CD4-positive, alpha-beta T cell treated with Interleukin-4 for 4 hours (primary cell): Measurements from ENCODE around the gene KCNAB1.

Experiments
- DNase-seq: peaks from one replicate; pipeline ENCODE4 v3.0.0-alpha.2; 2020

The KCNAB1 gene

DNA sequence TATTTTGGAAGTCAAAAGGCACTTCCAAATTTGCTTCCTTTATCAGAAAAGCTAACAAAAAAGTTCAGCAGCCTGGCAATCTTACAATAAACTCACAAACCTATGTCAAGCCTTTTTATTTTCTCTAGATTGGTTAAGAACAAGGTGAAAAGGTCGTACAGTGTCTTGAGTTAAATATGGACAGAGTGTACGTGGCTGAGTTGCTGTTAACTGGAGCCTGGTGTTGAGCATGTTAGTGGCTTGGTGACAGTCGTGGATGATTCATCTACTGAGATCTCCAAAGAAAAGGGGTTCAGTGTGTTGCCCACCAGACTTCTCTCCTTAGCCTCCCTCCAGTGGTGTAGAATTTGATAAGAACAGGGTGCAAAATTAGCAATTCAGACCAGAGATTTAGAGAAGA, 344.8 kb downstream of the KCNAB1 start:
- DNase-seq: no peak

DNA sequence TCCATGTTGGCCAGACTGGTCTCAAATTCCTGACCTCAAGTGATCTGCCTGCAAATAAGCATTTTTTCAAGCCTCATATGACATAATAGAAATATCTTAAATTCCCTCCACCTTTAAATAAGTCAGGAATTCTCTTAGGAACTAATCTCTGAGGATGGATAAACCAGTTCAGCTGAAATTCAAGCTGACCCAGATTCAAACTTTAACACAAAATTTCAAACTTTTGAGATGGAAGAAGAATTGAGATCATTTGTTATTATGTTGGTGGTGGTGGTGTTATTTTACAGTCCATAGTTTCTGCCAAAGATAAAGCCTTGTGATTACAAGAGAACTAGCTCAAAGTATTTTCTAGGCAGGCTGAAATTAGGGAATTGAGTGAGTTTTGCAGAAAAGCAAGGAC, 349.1 kb downstream of the KCNAB1 start:
- DNase-seq: no peak

DNA sequence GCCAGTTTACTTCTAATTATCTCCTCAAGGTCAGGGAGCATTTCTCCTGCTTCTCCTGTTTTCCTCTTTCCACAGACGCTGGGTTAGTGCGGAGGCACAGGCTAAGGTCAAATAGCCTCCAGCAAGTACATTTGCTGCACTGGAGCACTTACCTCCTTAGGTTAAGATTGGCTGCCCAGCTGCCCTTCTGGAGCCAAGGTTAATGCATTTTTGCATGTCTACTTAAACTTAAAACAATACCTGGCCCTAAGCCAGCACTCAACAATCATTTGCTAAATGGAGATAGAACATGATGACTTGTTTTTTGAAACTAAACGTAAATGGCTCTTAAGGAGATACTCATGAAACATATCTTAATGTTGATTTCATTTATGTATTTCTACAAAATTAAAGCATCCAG, 351.1 kb downstream of the KCNAB1 start:
- DNase-seq: no peak

DNA sequence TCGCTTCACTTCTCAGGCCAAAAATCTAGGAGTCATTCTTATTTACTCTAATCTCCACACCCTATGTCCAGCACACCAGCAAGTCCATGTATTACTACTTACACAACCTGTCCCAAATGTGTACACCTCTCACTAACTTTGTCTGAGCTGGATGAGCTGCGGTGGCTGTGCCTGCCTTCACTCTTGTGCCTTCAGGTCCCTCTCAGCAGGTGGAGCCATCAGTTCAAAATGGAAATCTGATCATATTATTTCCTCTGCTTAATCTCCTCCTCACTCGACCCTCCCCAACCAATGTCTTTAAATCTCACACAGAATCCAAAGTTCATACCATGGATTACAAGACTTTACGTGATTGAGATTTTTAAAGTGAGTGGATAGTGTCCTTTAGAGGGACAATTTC, 351.8 kb downstream of the KCNAB1 start:
- peak; percentile 17 for DNase-seq

DNA sequence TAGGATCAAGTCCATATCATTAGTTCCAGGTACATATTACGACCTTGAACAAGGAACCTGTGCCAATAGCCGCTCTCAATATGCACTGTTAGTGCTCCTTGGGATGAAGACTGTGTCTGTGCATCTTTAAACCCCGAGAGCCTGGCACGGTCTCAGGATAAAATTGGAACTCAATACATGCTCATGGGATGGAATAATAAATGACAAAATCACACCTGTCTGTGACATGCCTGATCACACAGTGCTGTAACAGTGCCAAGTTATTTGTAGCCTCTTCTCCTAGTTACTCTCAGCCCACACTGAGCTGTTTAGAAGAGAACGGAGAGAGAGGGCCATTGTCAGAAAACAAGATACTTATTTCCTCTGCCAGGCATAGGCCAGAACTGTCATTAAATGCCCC, 352.3 kb downstream of the KCNAB1 start:
- no peak for DNase-seq

DNA sequence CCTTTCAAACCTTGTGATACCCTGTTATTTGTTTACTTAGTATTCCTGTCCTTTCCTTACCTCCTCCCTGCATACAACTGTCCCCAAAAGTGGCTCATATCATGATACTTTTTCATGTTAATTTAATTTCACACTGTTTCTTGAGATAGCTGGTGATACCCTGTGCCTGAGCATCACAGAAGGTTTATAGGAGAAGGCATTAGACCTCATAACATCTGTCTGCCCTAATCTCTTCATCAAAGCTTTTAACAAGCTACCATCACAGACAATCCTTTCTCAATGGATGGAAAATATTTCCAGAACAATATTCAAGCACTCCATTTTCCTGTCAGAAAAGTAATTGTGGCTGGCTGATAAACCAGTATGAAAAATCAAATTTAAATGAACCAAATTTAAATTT, 353.0 kb downstream of the KCNAB1 start:
- DNase-seq: no peak

DNA sequence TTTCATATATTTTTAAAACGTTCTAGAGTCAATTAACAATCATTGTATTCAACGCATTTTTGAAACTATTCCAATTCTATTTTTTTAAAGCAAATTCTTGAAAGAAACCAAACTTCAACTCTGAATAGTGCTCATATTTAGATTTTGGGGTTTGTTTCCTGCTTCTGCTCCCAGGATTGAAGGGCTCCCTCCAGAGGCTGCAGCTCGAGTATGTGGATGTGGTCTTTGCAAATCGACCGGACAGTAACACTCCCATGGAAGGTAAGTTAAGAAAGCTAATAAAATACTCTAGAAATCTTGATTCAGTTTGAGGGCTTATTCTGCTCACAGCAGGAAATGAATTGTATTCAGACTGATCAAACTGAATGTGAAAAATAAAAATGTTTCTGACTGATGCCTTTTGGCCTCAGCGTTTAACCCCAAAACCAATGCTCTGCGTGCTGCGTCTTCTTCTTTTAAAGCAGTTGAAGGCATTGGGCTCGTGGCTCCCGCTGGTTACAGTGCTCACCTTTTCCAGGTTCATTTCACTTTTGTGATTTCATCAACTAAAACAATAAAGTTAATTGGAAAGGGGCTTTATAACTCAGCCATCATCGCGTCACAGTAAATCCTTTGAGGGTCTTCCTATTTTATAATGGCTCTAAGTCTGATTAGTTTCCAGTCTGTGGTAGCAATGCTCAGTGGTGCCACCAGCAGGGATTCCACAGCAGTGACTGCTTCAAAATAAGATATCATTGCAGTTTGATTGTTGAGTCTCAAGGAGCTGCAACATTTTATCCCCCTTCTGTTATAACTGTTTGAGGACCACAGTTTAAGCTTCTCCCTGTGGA, 354.4 kb downstream of the KCNAB1 start:
- no peak for DNase-seq

DNA sequence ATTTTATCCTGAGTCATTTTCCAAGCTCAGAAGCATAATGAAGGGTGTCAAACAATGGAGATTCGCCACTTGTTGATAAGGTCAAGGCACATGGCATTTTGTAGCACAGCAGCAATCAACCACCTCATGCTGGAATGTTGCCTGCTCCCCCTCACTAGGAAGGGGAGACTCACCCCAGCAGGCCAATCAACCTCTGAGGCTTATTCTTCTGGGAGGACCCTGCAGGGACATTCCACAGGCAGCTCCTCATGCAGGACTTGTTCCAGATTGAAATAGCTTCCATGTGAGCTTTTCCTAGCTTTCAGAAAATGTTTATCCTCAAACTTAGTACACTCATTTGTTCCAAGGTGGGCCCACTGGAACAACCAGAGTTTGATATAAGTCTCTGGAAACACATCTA, 356.9 kb downstream of the KCNAB1 start:
- DNase-seq: no peak

DNA sequence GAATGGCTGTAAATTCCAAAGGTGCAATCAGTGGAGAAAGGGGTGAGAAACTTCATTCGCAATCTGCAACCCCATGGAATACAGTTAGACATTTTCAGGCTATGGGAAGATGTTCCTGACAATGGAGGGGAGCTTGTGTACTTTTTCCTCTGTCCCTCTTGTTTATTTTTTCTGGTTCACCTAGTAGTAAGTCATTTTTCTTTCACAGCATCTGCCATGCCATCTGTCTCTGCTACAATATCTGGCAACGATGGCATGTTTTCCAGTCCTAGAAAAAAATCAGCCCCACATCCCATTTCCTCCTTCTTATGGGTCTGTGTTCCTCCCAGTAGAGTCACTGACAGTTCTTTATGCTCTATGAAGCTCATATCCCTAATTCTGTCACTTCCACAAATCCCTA, 358.5 kb downstream of the KCNAB1 start:
- no peak for DNase-seq

DNA sequence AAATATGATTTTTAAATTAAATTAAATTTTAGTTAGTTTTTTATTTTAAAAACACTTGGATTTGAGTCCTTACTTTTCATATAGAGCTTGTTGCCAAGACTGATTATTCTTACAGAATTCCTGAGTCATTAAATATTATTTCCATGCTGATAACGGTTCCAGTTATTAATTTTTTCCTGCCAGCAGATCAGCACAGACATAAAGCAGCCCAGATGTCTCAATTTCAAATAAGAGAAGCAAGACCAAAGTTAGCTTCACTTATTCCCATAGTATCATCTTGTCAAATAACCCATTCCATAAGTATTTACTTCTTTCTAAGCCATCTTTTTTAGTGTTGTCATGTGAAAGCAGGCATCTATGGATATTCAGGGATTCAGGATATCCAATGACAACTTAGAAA, 359.2 kb downstream of the KCNAB1 start:
- DNase-seq: no peak

DNA sequence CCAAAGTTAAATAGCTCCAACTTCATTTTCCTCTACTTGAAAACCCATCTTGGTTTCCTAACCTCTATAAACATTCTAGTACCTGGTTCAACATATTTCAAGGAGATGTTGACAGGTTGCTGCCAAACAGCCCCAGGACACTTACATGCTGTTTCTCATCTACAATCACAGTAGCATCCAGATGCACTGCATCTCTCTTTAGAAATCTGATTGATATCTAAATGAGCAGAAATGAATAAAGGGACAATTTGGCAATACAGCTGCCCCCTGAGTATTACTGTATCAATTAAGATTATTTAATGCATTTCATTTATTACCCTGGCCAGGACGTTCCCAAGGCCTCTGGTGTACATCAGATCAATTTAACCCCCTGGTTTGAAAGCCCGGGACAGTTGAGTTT, 360.6 kb downstream of the KCNAB1 start:
- no peak for DNase-seq

DNA sequence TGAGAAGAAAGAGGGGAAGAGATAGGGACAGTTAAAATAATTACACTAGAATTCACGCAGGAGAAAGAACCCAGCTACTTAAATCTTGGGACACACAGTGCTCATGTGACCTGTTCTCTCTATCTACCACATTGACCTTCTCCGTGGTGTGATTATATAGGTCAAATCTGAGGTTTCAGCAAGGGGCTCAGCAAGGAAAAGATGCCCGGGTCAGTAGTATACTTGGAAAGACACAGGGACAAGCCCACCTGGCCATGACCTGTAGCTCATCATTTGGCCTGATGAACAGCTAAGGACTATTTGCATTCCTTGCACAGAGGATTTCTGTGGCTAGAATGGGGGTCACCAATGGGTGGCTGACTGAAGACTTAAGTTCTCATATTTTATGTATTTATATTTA, 362.6 kb downstream of the KCNAB1 start:
- no peak for DNase-seq

DNA sequence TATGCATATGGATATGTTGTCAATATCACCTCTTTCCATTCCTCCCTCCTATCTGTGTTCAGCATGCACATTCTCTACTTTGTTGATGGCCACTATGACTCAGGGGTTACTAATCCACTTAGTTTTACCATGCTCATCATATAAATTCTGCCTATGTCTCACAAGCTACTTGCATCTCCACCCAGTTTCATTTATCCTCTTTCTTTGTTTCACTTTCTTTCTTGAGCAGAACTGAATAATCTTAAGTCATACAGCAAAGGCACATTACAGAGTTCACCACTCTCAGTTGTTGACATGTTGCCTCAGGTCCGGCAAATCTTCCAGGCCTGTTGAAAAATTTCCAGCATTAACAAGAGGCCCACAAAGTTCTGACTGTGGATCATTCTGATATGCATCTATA, 363.0 kb downstream of the KCNAB1 start:
- DNase-seq: peak; percentile 84

DNA sequence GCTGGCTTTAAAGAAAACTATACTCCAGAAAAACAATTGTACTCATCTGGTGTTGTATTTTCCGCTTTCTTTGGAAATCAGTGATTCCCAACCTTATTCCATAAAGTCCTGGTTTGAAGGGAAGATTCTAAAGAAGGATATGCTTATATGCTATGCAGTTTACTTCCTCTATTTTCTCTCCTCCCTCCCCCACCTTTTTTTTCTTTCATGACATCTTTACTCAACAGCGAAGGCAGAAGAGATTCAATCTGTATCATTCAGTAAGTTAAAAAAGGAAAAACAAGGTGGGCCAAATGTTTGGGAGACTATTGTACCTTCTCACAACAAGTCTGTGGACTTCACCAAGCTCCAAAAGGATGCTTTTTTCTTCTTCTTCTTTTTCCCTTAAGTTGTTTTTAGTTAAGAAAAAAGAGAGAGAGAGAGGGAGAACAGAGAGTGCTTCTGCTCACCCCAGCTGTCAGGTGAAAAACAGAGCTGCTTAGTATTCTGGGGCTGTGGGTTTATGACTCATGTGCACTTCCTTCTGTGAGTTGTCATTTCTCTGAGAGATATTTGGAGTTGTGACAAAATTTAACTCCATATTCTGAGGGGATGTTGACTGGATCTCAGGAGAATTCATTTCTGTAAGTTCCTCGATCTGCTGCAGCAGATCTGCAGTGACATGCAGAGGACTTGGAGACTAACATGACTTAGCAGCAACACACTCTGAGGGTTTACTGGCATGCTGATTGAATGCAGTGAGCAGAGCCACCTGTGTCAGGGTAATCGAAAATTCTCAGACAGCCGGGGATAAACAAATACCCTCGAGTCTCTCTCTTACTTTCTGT, 363.8 kb downstream of the KCNAB1 start:
- DNase-seq: peak; percentile 85

DNA sequence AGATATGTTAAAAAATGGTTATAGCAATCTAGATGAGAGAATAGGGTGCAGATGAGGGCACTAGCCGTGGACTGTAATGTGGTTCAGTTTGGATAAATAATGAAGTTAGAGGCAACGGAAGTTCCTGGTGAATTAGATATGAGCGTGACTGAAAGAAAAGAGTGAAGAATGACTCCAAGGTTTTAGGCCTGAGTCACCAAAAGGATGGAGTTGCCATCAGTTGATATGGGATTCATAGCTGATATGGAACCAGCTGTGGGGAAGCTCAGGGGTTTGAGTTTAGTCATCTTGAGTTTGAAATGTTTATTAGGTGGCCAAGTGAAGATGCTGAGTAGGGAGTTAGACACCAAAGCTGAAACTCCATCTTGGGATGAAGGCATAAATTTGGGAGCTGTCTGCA, 368.4 kb downstream of the KCNAB1 start:
- DNase-seq: no peak

DNA sequence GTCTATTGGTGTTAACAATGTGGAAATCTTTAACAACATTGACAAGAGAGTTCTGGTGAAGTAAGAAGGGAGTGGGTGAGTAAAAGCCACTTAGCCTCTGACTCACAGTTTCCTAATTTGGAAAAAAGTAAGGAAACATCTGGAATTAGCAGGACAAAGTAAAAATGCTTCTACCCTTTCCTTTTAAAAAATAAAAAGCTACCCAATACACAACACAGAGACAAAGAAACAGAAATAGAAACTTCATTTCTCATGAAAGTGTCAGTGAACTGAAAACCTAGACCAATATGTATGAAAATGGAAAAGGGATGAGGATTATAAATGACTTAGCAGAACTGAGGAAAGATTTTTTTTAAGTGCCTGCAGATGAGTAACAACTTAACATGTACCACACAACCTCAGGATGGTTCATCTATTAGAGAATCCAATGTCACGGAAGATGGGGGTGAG, 369.1 kb downstream of the KCNAB1 start:
- DNase-seq: no peak

DNA sequence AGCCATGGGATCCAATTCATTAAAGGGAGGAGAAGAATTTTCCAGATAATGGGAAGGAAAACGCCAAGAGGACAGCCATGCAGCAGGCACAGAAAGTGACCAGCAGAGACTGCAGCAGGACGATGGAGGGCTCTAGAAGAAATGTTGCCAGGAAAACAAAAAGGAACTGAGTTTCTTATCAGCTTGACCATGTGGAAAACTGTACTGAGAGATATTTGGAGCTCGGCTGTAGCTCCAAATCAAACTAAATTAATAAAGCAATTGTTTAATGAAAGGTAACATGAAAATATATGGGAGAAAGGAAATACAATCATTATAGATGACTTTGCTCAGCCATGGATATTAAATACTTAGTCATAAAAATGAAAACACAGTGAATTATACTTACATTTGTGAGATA, 370.8 kb downstream of the KCNAB1 start:
- DNase-seq: no peak

DNA sequence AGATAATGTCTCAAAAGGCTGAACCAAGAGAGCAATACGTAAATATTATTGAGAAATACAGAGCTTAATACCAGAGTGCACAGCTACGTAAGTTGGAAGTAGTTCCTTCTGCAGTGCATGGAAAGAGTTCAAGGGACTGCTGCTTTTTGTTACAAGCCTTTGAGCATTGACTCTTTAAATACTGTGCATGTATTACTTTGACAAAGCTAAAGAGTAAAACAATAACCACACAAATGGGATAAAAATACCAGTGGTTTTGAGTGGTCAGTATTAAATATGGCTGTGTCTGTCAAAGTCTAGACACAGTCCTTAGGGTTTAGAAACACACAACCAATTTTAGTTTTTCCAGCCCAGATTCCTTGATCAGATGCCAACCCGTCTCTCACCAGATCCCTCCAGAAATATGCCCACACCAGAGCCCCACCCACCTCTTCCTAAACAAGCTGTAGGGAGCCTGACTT, 372.5 kb downstream of the KCNAB1 start:
- no peak for DNase-seq

DNA sequence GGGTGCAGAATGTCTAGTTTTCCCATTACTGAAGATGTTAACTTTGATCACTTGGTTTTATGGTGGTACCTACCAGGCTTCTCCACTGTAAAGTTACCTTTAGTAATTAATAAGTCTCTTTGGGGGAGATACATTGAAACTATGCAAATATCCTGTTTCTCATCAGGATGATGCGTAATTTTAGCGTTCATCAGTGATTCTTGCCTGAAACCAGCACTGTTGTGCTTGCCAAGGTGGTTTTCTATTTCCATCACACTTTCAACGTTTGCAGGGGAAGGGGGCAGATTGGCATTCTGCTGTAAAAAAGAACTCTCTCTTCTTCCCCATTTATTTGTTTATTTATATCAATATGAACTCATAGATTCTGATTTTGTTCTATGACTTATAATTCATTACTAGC, 373.5 kb downstream of the KCNAB1 start:
- DNase-seq: no peak

DNA sequence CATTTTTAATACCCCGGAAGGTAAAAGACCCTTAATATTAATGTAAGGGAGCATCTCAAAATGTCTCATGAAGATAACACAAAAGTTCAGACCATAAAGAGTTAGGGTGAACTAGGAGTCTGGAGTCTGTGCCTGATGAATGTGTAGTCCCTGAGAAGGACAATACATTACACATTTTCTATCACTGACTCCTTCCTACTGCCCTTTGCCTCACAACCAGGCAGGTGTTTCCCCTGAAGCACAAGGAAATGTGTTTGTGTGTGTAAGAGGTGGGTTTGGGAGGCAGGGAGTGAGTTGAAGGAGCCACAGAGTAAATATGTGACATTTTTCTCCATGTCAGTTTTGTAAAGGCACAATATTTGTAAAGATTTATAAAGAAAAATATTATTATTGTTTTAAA, 375.4 kb downstream of the KCNAB1 start:
- no peak for DNase-seq

DNA sequence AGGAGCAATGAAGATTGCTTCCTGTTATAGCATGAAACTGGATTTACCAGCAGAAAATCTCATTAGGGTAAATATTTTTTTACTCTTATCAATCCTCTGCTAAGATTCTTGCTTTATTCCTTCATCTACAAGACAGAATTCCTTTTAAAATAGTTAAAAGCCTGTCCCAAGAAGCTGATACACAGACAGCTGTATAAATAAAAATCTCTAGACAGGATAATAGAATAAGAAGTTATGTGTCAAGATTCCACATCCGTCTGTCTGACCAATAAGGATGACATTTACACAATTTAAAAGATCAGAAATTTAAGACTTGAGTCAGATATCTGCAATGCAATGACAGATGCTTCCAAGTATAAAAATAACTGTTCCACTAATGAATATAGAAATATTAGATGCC, 376.9 kb downstream of the KCNAB1 start:
- DNase-seq: no peak

DNA sequence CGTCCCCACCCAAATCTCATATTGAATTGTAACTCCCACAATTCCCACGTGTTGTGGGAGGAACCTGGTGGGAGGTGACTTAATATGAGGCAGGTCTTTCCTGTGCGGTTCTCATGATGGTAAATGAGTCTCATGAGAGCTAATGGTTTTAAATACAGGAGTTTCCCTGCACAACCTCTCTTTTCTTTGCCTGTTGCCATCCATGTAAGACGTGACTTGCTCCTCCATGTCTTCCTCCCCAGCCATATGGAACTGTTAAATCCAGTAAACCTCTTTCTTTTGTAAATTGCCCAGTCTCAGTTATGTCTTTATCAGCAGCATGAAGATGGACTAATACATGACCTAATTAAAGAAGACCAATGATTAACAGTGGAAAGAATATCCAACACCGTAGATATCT, 377.9 kb downstream of the KCNAB1 start:
- DNase-seq: no peak

DNA sequence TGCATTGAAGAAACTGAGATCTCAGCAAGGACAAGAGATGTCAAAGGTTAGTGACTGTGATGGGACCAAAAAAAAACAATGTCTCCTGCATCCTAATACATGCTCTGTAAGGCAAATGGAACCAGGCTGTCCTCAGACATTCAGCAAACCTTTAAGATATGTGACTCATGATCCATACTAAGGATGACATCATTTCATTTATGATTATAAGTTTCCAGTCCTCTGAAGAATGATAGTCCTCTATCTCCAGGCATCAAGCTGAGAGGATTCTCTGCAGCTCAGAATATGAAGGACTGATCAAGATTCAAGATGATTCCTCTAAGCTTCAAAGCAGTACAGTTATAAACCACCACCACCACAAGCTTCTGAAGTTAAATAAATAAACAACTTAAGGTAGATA, 386.9 kb downstream of the KCNAB1 start:
- DNase-seq: no peak
